Osteoblast (primary cell): ENCODE measurements around the gene P4HA2. TPM values are rescaled to one million over a fixed set of nuclear protein-coding genes. Genes with fewer than 3 reads are reported as not detected.
A peak's percentile ranks its signal among the peaks of the same experiment; 100 is the strongest.

ENCODE experiments used
- DNase-seq: peaks from one replicate; pipeline ENCODE4 v3.0.0; 2011; ENCODE audit warnings: low spot score, mixed read lengths; ENCODE audit not compliant: insufficient read length; ENCODE audit errors: missing footprints
- H2AFZ ChIP-seq: 2 replicates; pipeline ENCODE4 v1.6.0; 2011; ENCODE audit warnings: mild to moderate bottlenecking, low read length
- H3K27ac ChIP-seq: 2 replicates; pipeline ENCODE4 v1.5.1; 2011; ENCODE audit warnings: mild to moderate bottlenecking, low read depth, low read length, moderate library complexity
- H3K27me3 ChIP-seq: 2 replicates; pipeline ENCODE4 v1.6.0; 2012; ENCODE audit warnings: mild to moderate bottlenecking, control low read depth, inconsistent platforms, low read length, moderate library complexity; ENCODE audit not compliant: insufficient read depth
- H3K36me3 ChIP-seq: 2 replicates; pipeline ENCODE4 v1.5.1; 2011; ENCODE audit warnings: mild to moderate bottlenecking, low read length, control low read depth, moderate library complexity; ENCODE audit not compliant: insufficient read depth
- H3K4me1 ChIP-seq: 2 replicates; pipeline ENCODE4 v1.5.1; 2011; ENCODE audit warnings: mild to moderate bottlenecking, low read length, control low read depth, moderate library complexity; ENCODE audit not compliant: insufficient read depth
- H3K4me2 ChIP-seq: 2 replicates; pipeline ENCODE4 v1.6.0; 2011; ENCODE audit warnings: mild to moderate bottlenecking, low read length; ENCODE audit not compliant: insufficient read depth
- H3K4me3 ChIP-seq: fragments of 200-600 bp; sonication (generic); 3 replicates; pipeline ENCODE4 v1.5.1; 2012; ENCODE audit warnings: mild to moderate bottlenecking, low read length, inconsistent platforms; ENCODE audit not compliant: insufficient read depth
- H3K79me2 ChIP-seq: 2 replicates; pipeline ENCODE4 v1.6.0; 2012; ENCODE audit warnings: mild to moderate bottlenecking, low read length, control low read depth, inconsistent platforms; ENCODE audit not compliant: insufficient read depth
- H3K9me3 ChIP-seq: 2 replicates; pipeline ENCODE4 v1.5.1; 2011; ENCODE audit warnings: low read depth, low read length, control low read depth
- H4K20me1 ChIP-seq: 2 replicates; pipeline ENCODE4 v1.6.0; 2012; ENCODE audit warnings: mild to moderate bottlenecking, low read length, control low read depth; ENCODE audit not compliant: insufficient read depth
- CTCF ChIP-seq: IDR thresholded peaks from 2 replicates; pipeline ENCODE4 v1.5.1; 2011; ENCODE audit warnings: mild to moderate bottlenecking, low read depth, low read length, moderate library complexity; ENCODE audit errors: extremely low read depth
- total RNA-seq: library from RNA; depleted of rRNA; stranded (reverse); fragments of >200 nt; gene quantifications from 2 replicates; pipeline ENCODE4 v1.2.3, GENCODE V29; 2012

Gene P4HA2
- total RNA-seq, 1 donor: 186 TPM

- DNase-seq: peak; percentile 99
- Histone ChIP-seq H3K4me1 (peaks cover 79% of the 10 kb centered on the region), H4K20me1 (peaks cover 71% of the 10 kb centered on the region), H3K79me2 (peaks cover 83% of the 10 kb centered on the region), H3K9me3 (no peaks in the 10 kb centered on the region), H3K4me3 (no peak overlapping the region), H3K27ac (peak overlapping the region; percentile 98), H3K27me3 (no peaks in the 10 kb centered on the region), H3K4me2 (peak overlapping the region; percentile 40), H2AFZ (no peak overlapping the region), H3K36me3 (peaks cover 64% of the 10 kb centered on the region)
- TF ChIP-seq CTCF: peak; percentile 36
Observed at GRCh38 chr5:132263548-132264261, 36.1 kb upstream of the P4HA2 start.

GRCh38 chr5:132262882-132263547, 35.4 kb upstream of the P4HA2 start:
- H3K4me2 ChIP-seq: peak overlapping the region; percentile 40
- peaks cover 57% of the 10 kb centered on the region for H3K36me3 ChIP-seq

GRCh38 chr5:132261881-132262845, 34.5 kb upstream of the P4HA2 start:
- peaks cover 82% of the 10 kb centered on the region for H3K79me2 ChIP-seq
- H3K27me3 ChIP-seq: no peaks in the 10 kb centered on the region
- no peak overlapping the region for H3K4me2 ChIP-seq
- H3K4me3 ChIP-seq: no peak overlapping the region
- H3K27ac ChIP-seq: peak overlapping the region; percentile 98
- peaks cover 49% of the 10 kb centered on the region for H3K36me3 ChIP-seq
- DNase-seq: no peak
- H3K4me1 ChIP-seq: peaks cover 85% of the 10 kb centered on the region
- no peaks in the 10 kb centered on the region for H3K9me3 ChIP-seq
- peaks cover 63% of the 10 kb centered on the region for H4K20me1 ChIP-seq
- H2AFZ ChIP-seq: no peak overlapping the region
- TF ChIP-seq CTCF: no peak

More at GRCh38 chr5:132262882-132263547, 35.4 kb upstream of the P4HA2 start:
- no peak overlapping the region for H2AFZ ChIP-seq
- H3K4me1 ChIP-seq: peaks cover 83% of the 10 kb centered on the region
- H3K9me3 ChIP-seq: no peaks in the 10 kb centered on the region
- peaks cover 83% of the 10 kb centered on the region for H3K79me2 ChIP-seq
- no peak overlapping the region for H3K4me3 ChIP-seq
- no peaks in the 10 kb centered on the region for H3K27me3 ChIP-seq
- DNase-seq: no peak
- TF ChIP-seq CTCF: no peak
- peaks cover 67% of the 10 kb centered on the region for H4K20me1 ChIP-seq
- peak overlapping the region; percentile 98 for H3K27ac ChIP-seq
